Muscle layer of duodenum (tissue), 2 donors: ENCODE results near the gene LTBR.

ENCODE experiments used
- H3K27ac ChIP-seq: one replicate; pipeline ENCODE4 v1.7.0; 2013; ENCODE audit warnings: mild to moderate bottlenecking, low read length
- H3K27me3 ChIP-seq: one replicate; pipeline ENCODE4 v1.7.0; 2013; ENCODE audit warnings: low read depth, mild to moderate bottlenecking, control low read depth, low read length
- H3K36me3 ChIP-seq, 2 donors: one replicate each; pipeline ENCODE4 v1.7.0; 2013; ENCODE audit warnings: low read length in 2 of 2, control low read depth in 1 of 2, mild to moderate bottlenecking in 1 of 2; ENCODE audit not compliant: insufficient read depth in 2 of 2, control insufficient read depth in 1 of 2
- H3K4me1 ChIP-seq, 2 donors: one replicate each; pipeline ENCODE4 v1.7.0; 2013; ENCODE audit warnings: low read length in 2 of 2, mild to moderate bottlenecking in 2 of 2, control low read depth in 1 of 2, moderate library complexity in 1 of 2; ENCODE audit not compliant: insufficient read depth in 2 of 2, control insufficient read depth in 1 of 2
- H3K4me3 ChIP-seq, 2 donors: one replicate each; pipeline ENCODE4 v1.7.0; 2013; ENCODE audit warnings: low read length in 2 of 2, low read depth in 1 of 2, mild to moderate bottlenecking in 1 of 2
- H3K9me3 ChIP-seq, 2 donors: one replicate each; pipeline ENCODE4 v1.7.0; 2013; ENCODE audit warnings: low read length in 2 of 2, control low read depth in 1 of 2, mild to moderate bottlenecking in 1 of 2; ENCODE audit not compliant: control insufficient read depth in 1 of 2
- donor health status: healthy.

LTBR gene

GRCh38 chr12:6347367-6348338 lies 36.3 kb upstream of the LTBR start:
- peak overlapping the region; percentile 65 for H3K27ac ChIP-seq
- H3K36me3 ChIP-seq = no peaks in the 10 kb centered on the region
- peaks cover 12 to 17% of the 10 kb centered on the region in 2 donors for H3K4me1 ChIP-seq
- H3K9me3 ChIP-seq = no peaks in the 10 kb centered on the region
- H3K4me3 ChIP-seq = peak overlapping the region in 1 of 2 donors; percentile 34
- no peaks in the 10 kb centered on the region for H3K27me3 ChIP-seq

DNA sequence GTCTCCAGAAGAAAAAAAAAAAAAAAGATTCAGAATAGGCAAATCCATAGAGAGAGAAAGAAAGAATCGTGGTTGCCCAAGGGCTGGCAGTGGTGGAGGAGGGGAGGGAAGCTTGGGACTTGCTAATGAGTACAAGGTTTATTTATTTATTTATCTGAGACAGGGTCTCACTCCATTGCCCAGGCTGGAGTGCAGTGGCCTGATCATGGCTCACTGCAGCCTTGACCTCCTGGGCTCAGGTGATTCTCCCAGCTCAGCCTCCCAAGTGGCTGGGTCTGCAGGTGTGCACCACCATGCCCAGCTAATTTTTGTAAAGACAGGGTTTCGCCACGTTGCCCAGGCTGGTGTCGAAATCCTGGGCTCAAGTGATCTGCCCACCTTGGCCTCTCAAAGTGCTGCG lies 32.3 kb upstream of the LTBR start:
- Histone ChIP-seq H3K9me3 (no peaks in the 10 kb centered on the region), H3K27me3 (no peaks in the 10 kb centered on the region), H3K36me3 (no peaks in the 10 kb centered on the region), H3K4me3 (no peak overlapping the region), H3K4me1 (peaks cover 0 to 8% of the 10 kb centered on the region in 2 donors), H3K27ac (no peak overlapping the region)

GRCh38 chr12:6352193-6353173 lies 31.5 kb upstream of the LTBR start:
- H3K9me3 ChIP-seq = no peaks in the 10 kb centered on the region
- peak overlapping the region; percentile 3 for H3K27ac ChIP-seq
- no peaks in the 10 kb centered on the region for H3K27me3 ChIP-seq
- H3K36me3 ChIP-seq = no peaks in the 10 kb centered on the region
- H3K4me1 ChIP-seq = peaks cover 0 to 7% of the 10 kb centered on the region in 2 donors
- H3K4me3 ChIP-seq = no peak overlapping the region

DNA sequence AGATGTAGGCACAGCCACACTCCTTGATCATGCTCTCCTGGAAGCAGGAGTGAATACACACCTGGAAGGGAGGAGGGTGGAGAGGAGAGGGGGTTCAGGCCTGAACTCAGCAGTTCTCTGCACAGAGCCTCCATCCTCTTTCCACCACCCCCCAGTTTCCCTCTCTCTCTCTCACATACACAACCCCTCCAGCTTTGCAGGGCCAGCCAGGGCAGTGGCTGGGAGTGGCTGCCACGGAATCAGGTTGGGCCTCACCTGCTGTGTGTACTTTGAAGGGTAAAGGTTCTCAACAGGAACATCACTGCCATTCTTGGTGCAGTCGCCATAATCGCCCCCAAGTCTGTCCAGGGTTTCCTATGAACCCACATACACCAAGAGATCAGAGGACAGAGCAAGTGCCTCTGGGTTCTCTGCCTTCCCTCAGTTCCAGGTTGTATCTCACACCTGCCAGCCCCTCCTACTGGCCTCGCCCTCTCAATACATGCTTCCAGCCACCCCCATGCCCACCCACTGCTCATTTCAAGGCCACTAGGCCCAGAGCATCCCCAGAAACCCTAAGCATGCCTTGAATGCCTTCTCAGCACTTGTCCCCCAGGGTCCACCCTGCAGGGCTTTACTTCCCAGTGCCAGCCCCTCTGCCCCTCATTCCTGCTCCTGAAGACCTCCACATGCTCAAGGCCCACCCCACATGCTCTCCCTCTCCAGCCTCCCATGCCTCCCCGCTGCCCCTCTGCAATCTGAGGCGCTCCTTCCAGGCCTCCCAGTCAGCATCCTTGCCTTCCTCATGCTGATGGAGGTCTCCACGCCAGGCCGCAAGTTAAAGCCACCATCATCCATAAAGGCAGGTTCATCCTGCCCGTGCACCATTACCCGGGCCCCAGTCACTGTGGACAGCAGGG lies 29.2 kb upstream of the LTBR start:
- Histone ChIP-seq H3K27me3 (no peaks in the 10 kb centered on the region), H3K27ac (no peak overlapping the region), H3K36me3 (no peaks in the 10 kb centered on the region), H3K4me1 (no peaks in the 10 kb centered on the region), H3K9me3 (no peaks in the 10 kb centered on the region), H3K4me3 (no peak overlapping the region)

DNA sequence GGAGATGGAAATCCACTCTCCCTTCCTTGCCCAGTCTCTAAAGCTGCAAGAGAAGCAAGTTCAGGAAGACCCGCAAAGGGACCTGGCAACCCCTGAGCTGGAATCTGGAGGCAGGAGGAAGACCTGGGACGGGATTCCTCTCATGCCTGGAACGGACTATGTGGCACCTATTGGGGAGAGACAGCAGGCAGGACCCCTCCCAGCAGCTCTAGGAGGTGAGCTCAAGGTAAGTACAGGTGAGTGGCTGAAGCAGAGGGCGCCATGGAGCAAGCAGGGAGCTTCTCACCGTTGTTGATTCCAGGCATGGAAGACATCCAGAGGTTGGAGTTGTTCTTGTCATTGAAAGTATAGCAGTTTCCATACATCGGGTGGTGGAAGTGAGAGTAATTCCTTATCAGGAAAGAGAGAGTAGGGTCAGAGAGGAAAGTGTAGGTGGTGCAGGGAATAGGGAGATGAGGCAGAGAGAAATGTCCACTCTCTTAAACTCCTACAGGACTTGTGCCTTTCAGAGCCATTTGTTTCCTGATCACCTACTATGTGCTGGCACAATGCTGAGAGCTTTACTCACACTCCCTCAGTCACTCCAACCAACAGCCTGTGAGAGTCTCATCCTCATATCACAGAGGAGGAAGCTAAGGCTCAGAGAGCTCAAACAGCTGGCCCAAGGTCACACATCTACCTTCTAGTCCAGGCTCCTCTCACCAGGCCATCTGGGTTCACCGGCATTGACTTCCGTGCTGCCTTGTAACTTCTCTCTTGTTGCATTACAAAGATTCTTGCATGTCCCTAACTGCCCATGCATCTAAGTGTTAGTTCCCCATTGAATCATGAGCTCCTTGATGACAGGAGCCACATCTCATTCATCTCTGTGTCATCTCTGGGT lies 28.2 kb upstream of the LTBR start:
- Histone ChIP-seq H3K4me3 (no peak overlapping the region), H3K9me3 (no peaks in the 10 kb centered on the region), H3K36me3 (no peaks in the 10 kb centered on the region), H3K27ac (no peak overlapping the region), H3K27me3 (no peaks in the 10 kb centered on the region), H3K4me1 (no peaks in the 10 kb centered on the region)

DNA sequence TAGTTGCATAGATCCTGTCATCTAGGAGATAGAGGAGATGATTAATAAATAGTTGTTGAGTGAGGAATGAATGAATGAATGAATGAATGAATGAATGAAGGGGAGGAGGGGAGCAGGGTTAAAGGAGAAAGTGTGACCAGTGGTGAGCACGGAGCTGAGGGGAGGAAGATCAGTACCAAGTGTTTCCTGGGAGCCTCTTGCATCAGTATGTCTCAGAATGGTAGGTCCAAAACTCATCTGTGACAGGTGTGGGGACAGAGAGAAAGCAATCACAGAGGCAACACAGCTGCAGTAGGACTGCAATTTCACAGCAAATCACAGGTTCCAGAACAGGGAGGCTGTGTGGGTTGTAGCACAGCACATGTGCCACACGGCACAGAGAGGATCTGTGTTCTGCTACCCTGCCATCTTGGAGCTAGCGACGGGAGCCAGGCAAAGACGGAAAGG lies 27.6 kb upstream of the LTBR start:
- H3K27me3 ChIP-seq = no peaks in the 10 kb centered on the region
- H3K4me3 ChIP-seq = no peak overlapping the region
- no peaks in the 10 kb centered on the region for H3K36me3 ChIP-seq
- H3K9me3 ChIP-seq = no peaks in the 10 kb centered on the region
- H3K27ac ChIP-seq = no peak overlapping the region
- peaks cover 0 to 6% of the 10 kb centered on the region in 2 donors for H3K4me1 ChIP-seq

GRCh38 chr12:6358881-6359280 lies 25.1 kb upstream of the LTBR start:
- H3K4me3 ChIP-seq = no peak overlapping the region
- H3K36me3 ChIP-seq = no peaks in the 10 kb centered on the region
- no peaks in the 10 kb centered on the region for H3K27me3 ChIP-seq
- H3K4me1 ChIP-seq = peaks cover 0 to 13% of the 10 kb centered on the region in 2 donors
- no peak overlapping the region for H3K27ac ChIP-seq
- H3K9me3 ChIP-seq = no peaks in the 10 kb centered on the region

DNA sequence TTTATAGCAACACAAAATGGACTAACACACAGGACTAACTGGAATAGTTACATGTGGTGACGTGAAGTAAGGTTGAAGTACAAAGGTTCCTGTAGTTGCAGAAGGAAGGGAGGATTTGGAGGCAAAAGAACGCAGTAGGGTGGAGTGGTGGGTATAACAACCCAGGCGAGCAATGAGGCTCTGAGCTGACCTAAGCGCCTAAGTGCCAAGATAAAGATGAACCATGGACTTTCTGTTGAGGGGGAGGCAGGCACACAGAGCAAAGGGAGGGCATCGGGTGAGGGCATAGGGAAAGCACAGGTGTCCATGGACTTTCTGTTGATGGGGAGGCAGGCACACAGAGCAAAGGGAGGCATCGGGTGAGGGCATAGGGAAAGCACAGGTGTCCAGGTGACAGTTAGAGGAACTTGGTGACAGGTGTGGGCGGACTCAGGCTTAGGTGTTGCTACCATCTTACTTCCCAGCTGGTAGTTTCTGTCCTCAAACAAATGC lies 23.8 kb upstream of the LTBR start:
- Histone ChIP-seq H3K27me3 (no peaks in the 10 kb centered on the region), H3K36me3 (no peaks in the 10 kb centered on the region), H3K4me3 (no peak overlapping the region), H3K9me3 (no peaks in the 10 kb centered on the region), H3K4me1 (peaks cover 0 to 13% of the 10 kb centered on the region in 2 donors), H3K27ac (peak overlapping the region; percentile 53)

GRCh38 chr12:6360578-6361490 lies 23.1 kb upstream of the LTBR start:
- Histone ChIP-seq H3K4me3 (no peak overlapping the region), H3K9me3 (no peaks in the 10 kb centered on the region), H3K36me3 (no peaks in the 10 kb centered on the region), H3K4me1 (peaks cover 0 to 13% of the 10 kb centered on the region in 2 donors), H3K27ac (peak overlapping the region; percentile 53), H3K27me3 (no peaks in the 10 kb centered on the region)
